Pancreas (tissue), 10 donors: ENCODE data around the gene SNN. TPM values are rescaled to one million over a fixed set of nuclear protein-coding genes. Genes with fewer than 3 reads are reported as not detected.

Source experiments
- ATAC-seq, 4 donors: fragments of 200-7000 bp; cut with Tn5 transposase; one replicate each; pipeline versions ENCODE4 v1.8.0 to v1.9.1; 2020; ENCODE audit warnings: mild to moderate bottlenecking in 4 of 4, moderate library complexity in 4 of 4
- DNase-seq, 6 donors: peaks; one replicate each; pipeline ENCODE4 v3.0.0-alpha.2; 2020
- FAIRE-seq: peaks from 2 replicates; lab custom pipeline; 2012; peaks lifted over from hg19 to GRCh38; lab: Jason Lieb, UNC
- H3K27ac ChIP-seq, 4 donors: fragments of 200-600 bp; sonication (generic); 1 replicate in 3 of 4; 2 replicates in 1 of 4; pipeline versions ENCODE4 v1.5.0 to v1.8.0; 2020
- H3K27me3 ChIP-seq, 4 donors: fragments of 200-600 bp; one replicate each; pipeline ENCODE4 v1.8.0; 2021
- H3K36me3 ChIP-seq, 3 donors: fragments of 200-600 bp; sonication (generic) in 1 of 3; one replicate each; pipeline versions ENCODE4 v1.5.0 to v1.8.0; 2020 to 2021
- H3K4me1 ChIP-seq, 3 donors: fragments of 200-600 bp; one replicate each; pipeline ENCODE4 v1.8.0; 2021
- H3K4me3 ChIP-seq, 4 donors: fragments of 200-600 bp; sonication (generic) in 2 of 4; one replicate each; pipeline versions ENCODE4 v1.5.0 to v1.8.0; 2020 to 2021
- H3K9me3 ChIP-seq, 4 donors: fragments of 200-600 bp; one replicate each; pipeline ENCODE4 v1.8.0; 2021
- WGBS, 2 donors: extraction: QIAGEN DNeasy Blood & Tissue Kit; methylation state at CpG; one replicate each; pipeline ENCODE4 v1.1.7; 2013; 5-methylcytosine and 5-hydroxymethylcytosine counted together
- intact Hi-C, 3 donors: fragments of 100-400 bp; cut with DNase I; formaldehyde crosslinking; loops; one replicate each; pipeline versions ENCODE4 v1.11.1 to v1.14.2; 2022
- polyA plus RNA-seq, 2 donors: library from polyadenylated mRNA; stranded (reverse); fragments of 200-250 nt; gene quantifications; one replicate each; pipeline ENCODE4 v1.2.3, GENCODE V29; 2013
- total RNA-seq, 6 donors: library from RNA; stranded (reverse); fragmentation: NEBNext Ultra II Directional in 4 of 6; extraction: Animal tissue kit (Norgen Biotek cat#: 25700) in 4 of 6; gene quantifications; one replicate each; pipeline versions ENCODE4 v1.2.1 to v1.2.4, GENCODE V29; 2021 to 2023
- TF ChIP-seq, protein P1 (sequence below), 4 donors: fragments of 200-600 bp; sonication (generic) in 3 of 4; IDR thresholded peaks; one replicate each; pipeline versions ENCODE4 v1.5.0 to v1.8.0; 2021; ENCODE audit warnings: antibody characterized with exemption in 4 of 4
- donor health status: healthy with polysubstance abuse.
- donor health status: DM: no; HTN: no; CAD: no; lungs with moderate emphysema.
- donor health status: DM: no; HTN: no; CAD: no.
- donor health status: control.
- donor health status: control.
- donor health status: Bipolar disorder and iron deficiency.
- donor health status: DM: yes; HTN: yes; CAD: no.
- donor health status: DM: no; HTN: no; CAD: no.
- donor health status: DM: no; HTN: no; CAD: no.
- donor health status: DM: yes; HTN: yes; CAD: no.

SNN gene
- total and polyA plus RNA-seq, 8 donors: 3.9 to 10.6 (median 4.5) TPM

DNA sequence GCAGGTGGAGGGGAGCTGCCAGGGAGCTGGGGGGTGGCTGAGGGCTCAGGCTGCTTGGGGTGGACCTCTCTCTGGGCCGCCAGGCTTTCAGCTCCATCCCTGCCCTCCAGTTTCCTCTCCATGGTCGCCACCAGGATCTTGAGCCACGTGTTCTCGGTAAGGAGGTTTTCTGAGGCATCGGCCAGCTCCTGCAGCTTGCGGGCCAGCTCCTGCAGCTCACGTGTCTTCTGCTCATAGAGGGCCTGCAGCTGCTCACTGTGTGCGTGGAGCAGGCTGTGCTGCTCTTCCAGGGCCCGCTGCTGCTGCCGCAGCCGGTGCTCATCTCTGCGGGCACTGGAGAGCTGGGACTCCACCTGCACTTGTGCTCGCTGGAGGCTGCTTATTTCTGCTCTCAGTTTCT, 11.0 kb downstream of the SNN start:
- peaks cover 0 to 61% (median 30%) of the 10 kb centered on the region in 3 donors for H3K36me3 ChIP-seq
- ATAC-seq: no peak

DNA sequence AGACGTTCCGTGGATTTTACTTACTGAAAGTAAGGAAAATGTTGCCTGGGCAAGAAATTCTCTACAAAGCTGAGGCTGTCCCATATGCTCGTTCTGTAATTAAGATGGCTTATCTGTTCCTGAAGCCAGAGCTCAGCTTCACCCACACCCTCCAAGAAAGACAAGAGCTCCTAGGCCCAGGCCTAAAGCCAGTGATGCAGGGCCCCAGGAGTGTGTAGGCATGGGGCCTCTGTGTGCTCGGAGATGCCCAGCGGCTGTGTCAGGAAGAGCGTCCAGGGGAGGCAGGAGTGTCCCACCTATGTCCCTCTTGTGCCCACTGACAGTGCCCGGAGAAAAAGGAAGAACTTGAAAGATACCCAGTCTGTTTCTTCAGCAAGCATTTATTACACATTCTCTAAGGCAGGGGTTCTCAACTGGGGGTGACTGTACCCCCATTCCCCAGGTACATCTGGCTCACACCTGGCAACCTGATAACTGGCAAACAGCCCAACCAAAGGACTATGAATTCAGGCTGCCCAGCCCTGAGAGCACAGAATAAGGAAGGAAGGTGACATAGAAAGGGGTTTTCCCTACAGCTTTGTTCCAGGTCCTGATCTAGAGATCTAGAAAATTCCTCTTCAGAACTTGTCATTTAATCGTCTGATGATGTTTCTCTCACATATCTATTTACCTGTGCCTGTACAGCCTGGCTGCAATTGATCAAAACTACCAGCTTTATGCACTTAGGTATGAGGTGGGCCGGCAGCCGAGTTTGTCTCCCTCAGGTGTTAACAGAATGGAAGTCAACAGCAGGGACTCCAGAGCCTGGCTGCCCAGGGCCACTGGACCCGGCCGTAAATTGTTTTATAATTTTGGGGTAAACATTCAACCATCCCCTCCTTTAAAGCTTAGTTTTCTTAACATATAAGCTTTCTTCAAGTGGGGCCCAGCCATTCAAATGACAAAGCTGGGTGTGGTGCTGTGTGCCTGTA, 12.0 kb downstream of the SNN start:
- DNase-seq (no peak), FAIRE-seq (no peak), ATAC-seq (no peak)
- Histone ChIP-seq H3K4me1 (peaks cover 0 to 30% (median 0%) of the 10 kb centered on the region in 3 donors), H3K27me3 (no peaks in the 10 kb centered on the region), H3K9me3 (no peaks in the 10 kb centered on the region), H3K36me3 (peaks cover 0 to 69% (median 37%) of the 10 kb centered on the region in 3 donors), H3K4me3 (no peak overlapping the region), H3K27ac (peak overlapping the region in 1 of 4 donors; percentile 5)
- WGBS, 2 donors: 79 to 82% methylated on average over 12 of the region's 12 CpGs
- TF ChIP-seq, protein P1, sequence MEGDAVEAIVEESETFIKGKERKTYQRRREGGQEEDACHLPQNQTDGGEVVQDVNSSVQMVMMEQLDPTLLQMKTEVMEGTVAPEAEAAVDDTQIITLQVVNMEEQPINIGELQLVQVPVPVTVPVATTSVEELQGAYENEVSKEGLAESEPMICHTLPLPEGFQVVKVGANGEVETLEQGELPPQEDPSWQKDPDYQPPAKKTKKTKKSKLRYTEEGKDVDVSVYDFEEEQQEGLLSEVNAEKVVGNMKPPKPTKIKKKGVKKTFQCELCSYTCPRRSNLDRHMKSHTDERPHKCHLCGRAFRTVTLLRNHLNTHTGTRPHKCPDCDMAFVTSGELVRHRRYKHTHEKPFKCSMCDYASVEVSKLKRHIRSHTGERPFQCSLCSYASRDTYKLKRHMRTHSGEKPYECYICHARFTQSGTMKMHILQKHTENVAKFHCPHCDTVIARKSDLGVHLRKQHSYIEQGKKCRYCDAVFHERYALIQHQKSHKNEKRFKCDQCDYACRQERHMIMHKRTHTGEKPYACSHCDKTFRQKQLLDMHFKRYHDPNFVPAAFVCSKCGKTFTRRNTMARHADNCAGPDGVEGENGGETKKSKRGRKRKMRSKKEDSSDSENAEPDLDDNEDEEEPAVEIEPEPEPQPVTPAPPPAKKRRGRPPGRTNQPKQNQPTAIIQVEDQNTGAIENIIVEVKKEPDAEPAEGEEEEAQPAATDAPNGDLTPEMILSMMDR (IDR thresholded peaks at IDR 0.05): no peak
- intact Hi-C loops: no loop called here

More for the DNA sequence above, 11.0 kb downstream of the SNN start:
- intact Hi-C loops: no loop called here
- WGBS, 2 donors: 89 to 92% methylated on average over 13 of the region's 13 CpGs
- Histone ChIP-seq H3K27me3 (no peaks in the 10 kb centered on the region), H3K27ac (no peak overlapping the region), H3K9me3 (no peaks in the 10 kb centered on the region), H3K4me1 (peaks cover 0 to 38% (median 0%) of the 10 kb centered on the region in 3 donors), H3K4me3 (no peak overlapping the region)
- DNase-seq (no peak), FAIRE-seq (no peak)
- TF ChIP-seq, protein P1 (IDR thresholded peaks at IDR 0.05): no peak

DNA sequence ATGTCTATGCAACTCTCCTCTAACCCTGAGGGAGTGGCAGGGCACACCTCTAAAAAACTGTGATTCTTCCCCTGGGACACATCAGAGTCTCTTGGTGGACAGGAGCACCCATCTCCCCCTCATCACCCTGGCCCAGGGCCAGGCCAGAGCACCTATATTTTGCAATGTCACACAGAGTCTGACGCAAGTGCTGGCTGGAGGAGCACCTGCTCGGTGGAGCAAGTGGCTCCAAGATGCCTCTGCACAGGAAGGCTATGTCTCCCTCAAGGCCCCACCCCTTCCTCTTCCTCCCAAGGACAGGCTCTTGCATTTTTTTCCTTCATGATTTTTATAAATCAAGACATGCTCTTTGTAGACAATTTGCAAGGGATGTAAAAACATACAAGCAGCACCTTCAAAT, 13.3 kb downstream of the SNN start:
- FAIRE-seq (no peak), DNase-seq (peak in 1 of 6 donors; percentile 52), ATAC-seq (peak in 3 of 4 donors; percentile 9 to 30 (median 22))
- no peak overlapping the region for H3K27ac ChIP-seq
- no peaks in the 10 kb centered on the region for H3K27me3 ChIP-seq
- intact Hi-C loops: no loop called here
- H3K4me3 ChIP-seq: no peak overlapping the region
- WGBS, 2 donors: 35 to 41% methylated on average over 2 of the region's 2 CpGs
- H3K4me1 ChIP-seq: peaks cover 0 to 21% (median 0%) of the 10 kb centered on the region in 3 donors
- TF ChIP-seq, protein P1 (IDR thresholded peaks at IDR 0.05): no peak
- H3K36me3 ChIP-seq: peaks cover 0 to 76% (median 37%) of the 10 kb centered on the region in 3 donors
- no peaks in the 10 kb centered on the region for H3K9me3 ChIP-seq

DNA sequence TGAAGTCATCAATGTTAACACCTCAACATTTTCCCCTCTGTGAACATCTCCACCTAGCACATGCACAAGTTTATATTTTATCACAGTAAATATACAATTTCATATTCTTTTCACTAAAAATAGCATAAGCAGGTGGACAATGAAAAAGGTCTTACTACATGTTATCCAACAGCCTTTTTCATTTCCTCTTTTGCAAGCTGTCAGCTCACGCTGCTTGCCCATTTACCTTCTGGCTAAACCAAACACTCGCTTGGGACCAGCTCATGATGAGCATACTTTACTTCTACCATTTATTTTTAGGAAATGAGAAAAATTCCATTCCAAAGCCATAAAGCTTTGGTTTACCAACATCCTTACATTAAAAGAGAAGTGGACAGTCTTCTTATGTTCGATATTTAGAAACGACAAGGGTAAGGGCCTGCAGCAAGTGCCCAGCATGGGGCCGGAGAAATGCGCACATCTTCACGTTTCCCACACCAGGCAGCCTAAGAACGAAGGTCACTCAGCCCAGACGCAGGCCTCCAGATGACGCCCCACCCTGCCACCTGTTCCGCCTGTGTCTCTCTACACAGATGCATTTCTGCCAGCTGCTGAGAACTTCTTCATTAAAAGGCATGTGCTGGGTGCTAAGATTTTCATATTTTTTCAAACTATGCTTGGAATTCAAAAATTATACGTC, 13.9 kb downstream of the SNN start:
- Histone ChIP-seq H3K27ac (peak overlapping the region in 2 of 4 donors; percentile 8 to 41), H3K27me3 (no peaks in the 10 kb centered on the region), H3K9me3 (no peaks in the 10 kb centered on the region), H3K4me1 (peaks cover 0 to 21% (median 0%) of the 10 kb centered on the region in 3 donors), H3K36me3 (peaks cover 0 to 78% (median 32%) of the 10 kb centered on the region in 3 donors), H3K4me3 (no peak overlapping the region)
- TF ChIP-seq, protein P1 (IDR thresholded peaks at IDR 0.05): no peak
- ATAC-seq (peak; percentile 57 to 76 (median 63)), DNase-seq (no peak), FAIRE-seq (no peak)
- intact Hi-C loops: no loop called here
- WGBS, 2 donors: 51 to 52% methylated on average over 12 of the region's 12 CpGs
